Gastroesophageal sphincter (tissue), 3 donors: ENCODE results near the gene KDM4F.

Experiments used
- CTCF ChIP-seq, 4 experiments: fragments of 200-600 bp in 2 of 4; fragments of 450-650 bp in 2 of 4; sonication (generic) in 1 of 4; IDR thresholded peaks; one replicate each; pipeline ENCODE4 v1.5.1; 2017 to 2019; ENCODE audit warnings: antibody characterized with exemption in 4 of 4, mild to moderate bottlenecking in 2 of 4, moderate library complexity in 2 of 4
- POLR2A ChIP-seq, 2 donors: fragments of 450-650 bp; IDR thresholded peaks; one replicate each; pipeline ENCODE4 v1.6.1; 2017; ENCODE audit warnings: antibody characterized with exemption in 2 of 2, mild to moderate bottlenecking in 2 of 2, moderate library complexity in 1 of 2

- TF ChIP-seq CTCF (IDR thresholded peaks at IDR 0.05) = no peak
- TF ChIP-seq POLR2A (IDR thresholded peaks at IDR 0.05) = no peak
Observed at GRCh38 chr11:95055283-95055897, 6.2 kb downstream of the KDM4F start.
